ENCODE measurements around the gene DNAAF1. TPM values are rescaled to one million over a fixed set of nuclear protein-coding genes. Genes with fewer than 3 reads are reported as not detected.
A peak's percentile ranks its signal among the peaks of the same experiment; 100 is the strongest.

Gene DNAAF1
- total and polyA plus RNA-seq, 8 donors = 0.28 to 8.7 (median 0.50) TPM

- TF ChIP-seq CTCF (IDR thresholded peaks at IDR 0.05) = no peak
- no peak for FAIRE-seq
- DNase-seq = no peak
- H3K27ac ChIP-seq = no peak overlapping the region
- H3K4me1 ChIP-seq = peaks cover 4 to 16% (median 12%) of the 10 kb centered on the region in 3 donors
- H3K9me3 ChIP-seq = no peaks in the 10 kb centered on the region
- intact Hi-C loops (cut with DNase I) = loop anchor here in 1 of 3 donors (10.0 kb wide), 1 partner anchor 99 kb away; no protein-coding TSS in a partner anchor
- peaks cover 0 to 25% (median 12%) of the 10 kb centered on the region in 3 donors for H3K36me3 ChIP-seq
- 95 to 97% methylated on average over 5 of the region's 5 CpGs for WGBS, 2 donors
- no peaks in the 10 kb centered on the region for H3K27me3 ChIP-seq
- no peak overlapping the region for H3K4me3 ChIP-seq
- no peak for ATAC-seq
Measured at GRCh38 chr16:84183572-84183875, 38.4 kb downstream of the DNAAF1 start.

GRCh38 chr16:84183911-84184591 is 38.9 kb downstream of the DNAAF1 start:
- intact Hi-C loops (cut with DNase I) = loop anchor here in 1 of 3 donors (10.0 kb wide), 1 partner anchor 99 kb away; no protein-coding TSS in a partner anchor

GRCh38 chr16:84184775-84185174 is 39.7 kb downstream of the DNAAF1 start:
- H3K4me3 ChIP-seq = no peak overlapping the region
- peaks cover 0 to 25% (median 12%) of the 10 kb centered on the region in 3 donors for H3K36me3 ChIP-seq
- DNase-seq = no peak
- H3K9me3 ChIP-seq = no peaks in the 10 kb centered on the region
- no peak for TF ChIP-seq CTCF (IDR thresholded peaks at IDR 0.05)
- H3K27ac ChIP-seq = peak overlapping the region in 1 of 4 donors; percentile 5
- ATAC-seq = peak in 2 of 4 donors; percentile 23 to 27
- WGBS, 2 donors = 41 to 47% methylated on average over 10 of the region's 10 CpGs
- peaks cover 4 to 16% (median 12%) of the 10 kb centered on the region in 3 donors for H3K4me1 ChIP-seq
- no peak for FAIRE-seq
- intact Hi-C loops (cut with DNase I) = loop anchor here in 1 of 3 donors (10.0 kb wide), 1 partner anchor 100 kb away; no protein-coding TSS in a partner anchor
- no peaks in the 10 kb centered on the region for H3K27me3 ChIP-seq

More at GRCh38 chr16:84183911-84184591, 38.9 kb downstream of the DNAAF1 start:
- Histone ChIP-seq H3K4me3 (no peak overlapping the region), H3K27ac (no peak overlapping the region), H3K36me3 (peaks cover 0 to 25% (median 12%) of the 10 kb centered on the region in 3 donors), H3K27me3 (no peaks in the 10 kb centered on the region), H3K4me1 (peaks cover 4 to 16% (median 12%) of the 10 kb centered on the region in 3 donors), H3K9me3 (no peaks in the 10 kb centered on the region)
- no peak for ATAC-seq
- 74 to 77% methylated on average over 11 of the region's 11 CpGs for WGBS, 2 donors
- no peak for FAIRE-seq
- DNase-seq = no peak
- no peak for TF ChIP-seq CTCF (IDR thresholded peaks at IDR 0.05)

GRCh38 chr16:84186685-84187437 is 41.8 kb downstream of the DNAAF1 start, which contains the start of gene TAF1C:
Gene TAF1C, minus strand, starts transcription at chr16:84187057. Its CDS starts 2,069 bp downstream, at chr16:84184988.
- intact Hi-C loops (cut with DNase I) = loop anchor here in 1 of 3 donors (10.0 kb wide), 1 partner anchor 102 kb away; no protein-coding TSS in a partner anchor
- DNase-seq (peak; percentile 85 to 96 (median 92)), FAIRE-seq (no peak), ATAC-seq (peak; percentile 98 to 99 (median 99))
- peaks cover 4 to 16% (median 12%) of the 10 kb centered on the region in 3 donors for H3K4me1 ChIP-seq
- H3K36me3 ChIP-seq = peaks cover 0 to 10% (median 6%) of the 10 kb centered on the region in 3 donors
- 2 to 3% methylated on average over 48 to 55 of the region's 55 CpGs for WGBS, 2 donors
- peak within 1 kb of the TSS in 2 of 4 donors; percentile 22 to 41 for H3K27ac ChIP-seq
- H3K27me3 ChIP-seq = no peaks in the 10 kb centered on the region
- peak; percentile 84 to 97 (median 90) for TF ChIP-seq CTCF (IDR thresholded peaks at IDR 0.05)
- peak within 1 kb of the TSS; percentile 57 to 99 (median 92) for H3K4me3 ChIP-seq
- no peaks in the 10 kb centered on the region for H3K9me3 ChIP-seq

Data from pancreas (tissue), 10 donors.